ENCODE data around the gene TNS3. TPM values are rescaled to one million over a fixed set of nuclear protein-coding genes. Genes with fewer than 3 reads are reported as not detected.

Gene TNS3
- total and polyA plus RNA-seq, 2 of the 13 experiments (the other 11 are each of a cell fraction or from before 2014, with no cell fraction given): 52.9 to 55.7 TPM

GRCh38 chr7:47392241-47392759 is 189.6 kb downstream of the TNS3 start:
- Histone ChIP-seq H3K4me3 (replicated peaks in 1 of 3; ENCODE audit: insufficient read depth in 1 of 3, low read depth in 2 of 3, low read length in 3 of 3) (no peak overlapping the region), H3K4me1 (ENCODE audit: insufficient read depth, low read length) (peaks cover 13% of the 10 kb centered on the region), H2AFZ (ENCODE audit: low read length) (no peak overlapping the region), H3K36me3 (replicated peaks in 1 of 2; ENCODE audit: control insufficient read depth in 1 of 2, insufficient read depth in 2 of 2, low read length in 2 of 2) (peaks cover 57 to 93% of the 10 kb centered on the region in 2 experiments), H3K27me3 (ENCODE audit: control insufficient read depth in 1 of 2, insufficient read depth in 2 of 2, low read length in 2 of 2) (no peaks in the 10 kb centered on the region), H3K9ac (ENCODE audit: insufficient read depth, low read depth, low read length) (no peak overlapping the region), H4K20me1 (ENCODE audit: insufficient read depth, low read length) (peaks cover 12% of the 10 kb centered on the region; the same call in 1 of the 2 replicates), H3K4me2 (ENCODE audit: low read depth, low read length) (no peak overlapping the region), H3K9me3 (ENCODE audit: low read length) (no peaks in the 10 kb centered on the region), H3K27ac (ENCODE audit: extremely low read length, insufficient read depth, low read length) (no peak overlapping the region), H3K79me2 (ENCODE audit: insufficient read depth, low read length) (peaks cover 6% of the 10 kb centered on the region)
- ATAC-seq (no peak), DNase-seq (ENCODE audit: low spot score) (no peak), FAIRE-seq (no peak)
- ChIA-PET CTCF (ENCODE audit: low intra/inter-chr PET ratio, low total read pairs) (no interaction called here), POLR2A (no interaction called here)
- intact Hi-C loops (cut with micrococcal nuclease; ENCODE audit: unreplicated experiment) (no loop called here), in situ Hi-C loops (cut with HindIII; ENCODE audit: extremely low pct_ligation_motif_present, low pct_unique_long_range_greater_than_20kb) (no loop called here)
- TF ChIP-seq ZNF713 (CRISPR knock-in tag; IDR thresholded peaks at IDR 0.05): no peak
- no peak for TF ChIP-seq HMGA1 (CRISPR knock-in tag; conservative IDR thresholded peaks at IDR 0.05)
- no peak for TF ChIP-seq ZSCAN31 (CRISPR knock-in tag; IDR thresholded peaks at IDR 0.05; ENCODE audit: low read depth)
- TF ChIP-seq CHCHD3 (CRISPR knock-in tag; IDR thresholded peaks at IDR 0.05): no peak
- no peak for TF ChIP-seq ZNF703 (CRISPR knock-in tag; IDR thresholded peaks at IDR 0.05; ENCODE audit: borderline replicate concordance)
- TF ChIP-seq, protein P1, sequence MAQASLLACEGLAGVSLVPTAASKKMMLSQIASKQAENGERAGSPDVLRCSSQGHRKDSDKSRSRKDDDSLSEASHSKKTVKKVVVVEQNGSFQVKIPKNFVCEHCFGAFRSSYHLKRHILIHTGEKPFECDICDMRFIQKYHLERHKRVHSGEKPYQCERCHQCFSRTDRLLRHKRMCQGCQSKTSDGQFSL (CRISPR knock-in tag; IDR thresholded peaks at IDR 0.05): no peak
- no peak for TF ChIP-seq SMAD1 (CRISPR knock-in tag; IDR thresholded peaks at IDR 0.05; ENCODE audit: borderline replicate concordance, low read depth)
- TF ChIP-seq CCAR2 (optimal IDR thresholded peaks at IDR 0.05; ENCODE audit: low read depth, low read length): no peak
- TF ChIP-seq HOXA3 (CRISPR knock-in tag; IDR thresholded peaks at IDR 0.05): no peak
- TF ChIP-seq YEATS4 (CRISPR knock-in tag; IDR thresholded peaks at IDR 0.05; ENCODE audit: borderline replicate concordance): no peak
- TF ChIP-seq TRIM22 (IDR thresholded peaks at IDR 0.05): no peak
- no peak for TF ChIP-seq ZNF225 (CRISPR knock-in tag; IDR thresholded peaks at IDR 0.05)
- TF ChIP-seq, protein P2, sequence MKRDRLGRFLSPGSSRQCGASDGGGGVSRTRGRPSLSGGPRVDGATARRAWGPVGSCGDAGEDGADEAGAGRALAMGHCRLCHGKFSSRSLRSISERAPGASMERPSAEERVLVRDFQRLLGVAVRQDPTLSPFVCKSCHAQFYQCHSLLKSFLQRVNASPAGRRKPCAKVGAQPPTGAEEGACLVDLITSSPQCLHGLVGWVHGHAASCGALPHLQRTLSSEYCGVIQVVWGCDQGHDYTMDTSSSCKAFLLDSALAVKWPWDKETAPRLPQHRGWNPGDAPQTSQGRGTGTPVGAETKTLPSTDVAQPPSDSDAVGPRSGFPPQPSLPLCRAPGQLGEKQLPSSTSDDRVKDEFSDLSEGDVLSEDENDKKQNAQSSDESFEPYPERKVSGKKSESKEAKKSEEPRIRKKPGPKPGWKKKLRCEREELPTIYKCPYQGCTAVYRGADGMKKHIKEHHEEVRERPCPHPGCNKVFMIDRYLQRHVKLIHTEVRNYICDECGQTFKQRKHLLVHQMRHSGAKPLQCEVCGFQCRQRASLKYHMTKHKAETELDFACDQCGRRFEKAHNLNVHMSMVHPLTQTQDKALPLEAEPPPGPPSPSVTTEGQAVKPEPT (CRISPR knock-in tag; IDR thresholded peaks at IDR 0.05; ENCODE audit: low read depth): no peak
- no peak for TF ChIP-seq POGZ (CRISPR knock-in tag; IDR thresholded peaks at IDR 0.05)
- TF ChIP-seq ZNF660 (CRISPR knock-in tag; IDR thresholded peaks at IDR 0.05; ENCODE audit: borderline replicate concordance, low read depth): no peak
- no peak for TF ChIP-seq ATF7 (IDR thresholded peaks at IDR 0.05)
- no peak for TF ChIP-seq ATF7 (CRISPR knock-in tag; IDR thresholded peaks at IDR 0.05)
- no peak for TF ChIP-seq DNMT3B (CRISPR knock-in tag; conservative IDR thresholded peaks at IDR 0.05)
- TF ChIP-seq ZUFSP (CRISPR knock-in tag; IDR thresholded peaks at IDR 0.05; ENCODE audit: borderline replicate concordance): no peak
- 96% methylated on average over 17 of the region's 17 CpGs for WGBS (ENCODE audit: low lambda C conversion rate)
- no TSS peak for BruUV-seq (replicated peaks)

Data from HepG2 (cell line).